Measurements from ENCODE around the gene KLHL9. TPM values are rescaled to one million over a fixed set of nuclear protein-coding genes. Genes with fewer than 3 reads are reported as not detected.

Gene KLHL9
- total and polyA plus RNA-seq, 2 of the 13 experiments (the other 11 are each of a cell fraction or from before 2014, with no cell fraction given): 8.7 to 17.7 TPM

- TF ChIP-seq AFF4 (CRISPR knock-in tag; IDR thresholded peaks at IDR 0.05) (peak; percentile 54; the same call in 1 of the 2 replicates), PRDM10 (CRISPR knock-in tag; IDR thresholded peaks at IDR 0.05; ENCODE audit: low read depth) (no peak), U2AF1 (optimal IDR thresholded peaks at IDR 0.05; ENCODE audit: low read depth, low read length) (peak; percentile 37), CTCF (CRISPR knock-in tag; IDR thresholded peaks at IDR 0.05) (peak; percentile 18; the same call in 1 of the 2 replicates), PAWR (CRISPR knock-in tag; IDR thresholded peaks at IDR 0.05; ENCODE audit: borderline replicate concordance) (no peak), ZNF124 (CRISPR knock-in tag; IDR thresholded peaks at IDR 0.05) (no peak; the same call in 1 of the 2 replicates), ELF4 (CRISPR knock-in tag; IDR thresholded peaks at IDR 0.05; ENCODE audit: borderline replicate concordance) (peak; percentile 32; the same call in 1 of the 2 replicates), MXD3 (CRISPR knock-in tag; IDR thresholded peaks at IDR 0.05) (peak; percentile 78), DNMT3B (CRISPR knock-in tag; conservative IDR thresholded peaks at IDR 0.05) (no peak), ZNF547 (CRISPR knock-in tag; IDR thresholded peaks at IDR 0.05) (peak; percentile 91), ZNF687 (CRISPR knock-in tag; IDR thresholded peaks at IDR 0.05) (peak; percentile 93), HNRNPL (IDR thresholded peaks at IDR 0.05; ENCODE audit: low read depth, low read length) (0 out of 2 replicates have a peak, but pooled peaks have one; percentile 56), ZNF570 (CRISPR knock-in tag; IDR thresholded peaks at IDR 0.05; ENCODE audit: borderline replicate concordance) (no peak)
Measured at GRCh38 chr9:21334701-21335632, at the start of gene KLHL9 (continued).

All from HepG2 (cell line).